GM21619 (cell line): ENCODE results near the gene APOD.
"Not testable (repeated sequence)": the region's sequence is repeated elsewhere in the genome, so short reads cannot be mapped to it uniquely, and the experiment has no call there.

ENCODE experiments used
- ATAC-seq: cut with Tn5 transposase; IDR thresholded peaks from one replicate; pipeline ENCODE4 v1.9.1; 2021; ENCODE audit not compliant: unreplicated experiment

The APOD gene

DNA sequence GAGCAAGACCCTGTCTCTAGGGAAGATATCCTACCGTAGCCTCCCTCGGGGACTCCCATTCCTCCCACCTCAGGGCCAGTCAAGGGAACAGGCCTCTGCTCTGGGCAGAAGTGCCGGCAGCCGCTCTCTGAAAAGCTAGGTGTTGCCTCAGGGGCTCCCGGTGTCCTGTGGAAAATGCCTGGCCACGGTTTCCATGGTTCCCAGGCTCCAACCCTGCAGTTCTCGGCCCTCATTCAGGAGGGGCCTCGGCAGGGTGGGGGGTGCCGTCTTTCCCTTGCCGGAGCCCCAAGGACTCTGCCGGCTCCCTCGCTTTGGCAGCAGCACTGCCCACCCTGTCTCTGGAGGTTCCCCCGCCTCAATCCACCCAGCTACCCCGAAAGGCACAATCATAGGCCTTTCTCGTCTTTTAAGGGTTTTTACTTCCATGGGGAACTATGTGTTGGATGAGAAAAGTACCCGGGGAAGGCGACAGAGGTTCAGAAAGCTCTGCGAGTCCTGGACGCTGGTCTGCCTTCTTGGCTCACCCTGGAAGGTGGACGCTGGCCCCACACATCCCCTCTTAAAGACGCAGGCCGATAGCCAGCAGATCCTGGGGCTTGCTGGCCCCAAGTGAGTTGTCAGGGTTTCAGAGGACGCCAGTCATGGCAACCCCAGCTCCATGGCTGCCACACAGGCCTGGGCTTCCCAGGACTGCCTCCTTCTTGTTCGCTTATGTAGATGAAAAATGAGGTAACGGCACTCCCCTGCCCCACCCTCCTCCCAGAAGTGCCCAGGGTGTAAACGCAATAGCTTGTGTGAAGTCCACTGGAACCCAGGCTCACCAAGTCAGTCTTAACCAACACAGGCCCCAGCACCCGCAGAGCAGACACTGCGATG lies 34.3 kb upstream of the APOD start:
- not testable (repeated sequence) for ATAC-seq

DNA sequence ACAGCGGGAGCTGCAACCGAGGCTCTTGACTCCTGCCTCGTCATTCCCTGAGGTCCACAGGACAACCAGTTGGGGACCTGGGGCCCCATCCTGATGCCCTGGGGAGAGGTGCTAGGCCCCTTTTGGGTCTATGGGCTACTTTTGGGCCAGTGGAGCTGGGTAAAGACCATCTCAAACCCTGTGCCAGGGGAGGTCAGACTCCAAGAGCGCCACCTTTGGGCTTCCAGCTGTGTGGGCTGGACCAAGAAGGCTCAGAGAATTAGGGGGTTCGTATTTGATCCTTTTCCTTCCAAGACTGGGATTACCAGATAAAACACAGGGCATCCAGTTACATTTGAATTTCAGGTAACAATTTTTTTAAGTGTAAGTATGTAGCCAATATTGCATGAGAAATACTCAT lies 33.4 kb upstream of the APOD start:
- ATAC-seq = not testable (repeated sequence)

DNA sequence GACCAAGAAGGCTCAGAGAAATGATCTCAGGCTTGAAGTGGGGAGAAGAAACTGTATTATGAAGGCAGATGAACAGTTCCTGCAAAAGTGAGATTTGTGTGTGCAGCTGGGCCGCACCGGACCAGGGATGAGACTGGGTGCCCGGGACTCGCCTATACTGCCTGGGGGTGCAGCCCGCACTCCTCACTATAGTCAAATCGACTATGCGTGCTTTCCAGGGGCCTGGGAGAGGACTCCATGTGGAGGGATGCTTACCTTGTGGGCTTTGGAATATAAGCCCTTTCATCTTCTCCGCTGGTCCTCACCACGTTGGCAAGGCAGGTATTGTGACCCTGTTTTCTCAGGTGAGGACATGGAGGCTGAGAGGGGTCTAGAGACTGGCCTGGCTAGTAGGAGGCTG lies 32.9 kb upstream of the APOD start:
- no peak for ATAC-seq

DNA sequence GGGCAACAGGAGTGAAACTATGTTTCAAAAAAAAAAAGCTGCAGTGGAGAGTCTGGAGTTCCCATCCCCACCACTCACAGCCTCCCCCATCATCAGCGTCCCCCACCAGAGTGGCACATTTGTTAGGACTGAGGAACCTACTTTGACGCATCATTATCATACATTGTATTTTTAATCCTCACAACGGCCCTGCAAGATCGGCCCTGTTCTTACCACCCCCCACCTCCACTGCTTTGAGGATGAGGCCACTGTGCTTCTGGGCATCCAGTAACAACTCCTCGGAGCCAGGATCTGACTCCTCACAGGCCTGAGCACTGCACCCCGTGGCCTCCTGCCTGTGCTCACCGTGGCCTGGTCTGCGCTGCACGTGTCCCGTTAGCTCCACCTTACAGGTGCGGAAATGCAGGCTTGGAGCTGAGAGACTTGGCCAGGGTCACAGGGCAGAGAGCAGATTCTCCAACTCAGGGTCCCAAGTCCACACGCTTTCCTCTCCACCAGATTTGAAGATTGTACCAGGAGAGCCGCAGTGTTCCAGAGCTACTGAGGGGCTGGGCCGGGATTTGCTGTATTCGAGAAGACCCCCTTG lies 32.3 kb upstream of the APOD start:
- not testable (repeated sequence) for ATAC-seq

DNA sequence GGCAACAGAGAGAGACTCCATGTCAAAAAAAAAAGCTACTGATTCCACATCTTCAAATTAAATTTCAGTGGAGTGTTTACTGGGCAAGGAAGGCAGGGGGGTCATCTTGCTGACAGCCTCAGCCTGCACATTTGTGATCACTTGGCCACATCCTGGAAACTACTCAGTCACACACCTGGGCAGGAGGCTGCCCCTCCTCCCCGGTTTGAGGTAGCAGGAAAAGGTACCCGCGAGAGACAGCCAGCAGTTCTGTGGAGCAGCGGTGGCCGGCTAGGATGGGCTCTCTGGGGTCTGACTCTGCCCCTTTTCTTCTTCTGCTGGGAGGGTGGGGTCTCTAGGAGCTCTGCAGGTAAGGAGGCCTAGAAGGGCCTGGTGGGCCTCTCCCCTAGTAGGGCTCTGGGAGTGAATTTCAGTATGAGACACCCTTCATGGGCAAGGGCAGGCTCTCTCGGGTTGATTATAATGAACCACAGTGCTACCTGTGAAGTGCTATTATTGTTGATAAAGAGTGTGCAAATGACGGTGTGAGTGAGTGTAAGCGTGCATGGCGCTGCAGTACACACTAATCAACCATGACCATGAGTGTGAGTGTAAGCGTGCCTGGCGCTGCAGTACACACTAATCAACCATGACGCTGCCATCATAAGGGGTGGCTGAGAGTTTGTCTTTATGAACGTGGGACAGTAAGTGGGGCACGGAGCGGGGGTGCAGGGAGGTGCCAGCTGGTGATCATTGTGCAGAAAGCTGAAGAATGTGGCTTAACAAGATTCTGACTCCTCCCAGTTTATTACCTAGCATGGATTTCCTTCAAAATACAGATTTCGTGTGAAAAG lies 31.1 kb upstream of the APOD start:
- ATAC-seq = not testable (repeated sequence)

DNA sequence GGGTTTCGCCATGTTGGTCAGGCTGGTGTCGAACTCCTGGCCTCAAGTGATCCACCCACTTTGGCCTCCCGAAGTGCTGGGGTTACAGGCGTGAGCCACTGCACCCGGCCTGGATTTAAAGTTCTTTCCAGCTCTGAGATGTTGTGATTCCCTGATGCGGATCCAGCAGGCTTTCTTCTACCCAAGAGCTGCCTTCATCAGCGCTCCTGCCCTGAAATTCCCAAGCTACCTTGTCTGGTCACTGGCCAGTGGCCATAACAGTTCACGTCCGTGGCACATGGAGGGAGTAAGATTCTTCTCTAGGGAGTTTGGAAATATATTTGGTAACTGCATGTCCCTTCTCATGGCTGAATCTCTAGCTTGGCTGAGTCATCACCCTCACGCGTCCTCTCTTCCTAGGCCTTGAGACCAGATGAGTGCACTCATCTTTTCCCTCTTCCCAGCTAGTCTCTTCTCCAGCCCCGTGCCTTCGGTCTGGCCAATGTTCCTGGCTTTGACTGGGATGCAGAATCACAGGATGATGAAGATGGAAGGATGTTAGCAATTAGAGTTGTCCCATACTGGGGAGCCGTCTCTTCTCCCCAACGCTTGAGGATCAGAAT lies 29.8 kb upstream of the APOD start:
- ATAC-seq = no peak

DNA sequence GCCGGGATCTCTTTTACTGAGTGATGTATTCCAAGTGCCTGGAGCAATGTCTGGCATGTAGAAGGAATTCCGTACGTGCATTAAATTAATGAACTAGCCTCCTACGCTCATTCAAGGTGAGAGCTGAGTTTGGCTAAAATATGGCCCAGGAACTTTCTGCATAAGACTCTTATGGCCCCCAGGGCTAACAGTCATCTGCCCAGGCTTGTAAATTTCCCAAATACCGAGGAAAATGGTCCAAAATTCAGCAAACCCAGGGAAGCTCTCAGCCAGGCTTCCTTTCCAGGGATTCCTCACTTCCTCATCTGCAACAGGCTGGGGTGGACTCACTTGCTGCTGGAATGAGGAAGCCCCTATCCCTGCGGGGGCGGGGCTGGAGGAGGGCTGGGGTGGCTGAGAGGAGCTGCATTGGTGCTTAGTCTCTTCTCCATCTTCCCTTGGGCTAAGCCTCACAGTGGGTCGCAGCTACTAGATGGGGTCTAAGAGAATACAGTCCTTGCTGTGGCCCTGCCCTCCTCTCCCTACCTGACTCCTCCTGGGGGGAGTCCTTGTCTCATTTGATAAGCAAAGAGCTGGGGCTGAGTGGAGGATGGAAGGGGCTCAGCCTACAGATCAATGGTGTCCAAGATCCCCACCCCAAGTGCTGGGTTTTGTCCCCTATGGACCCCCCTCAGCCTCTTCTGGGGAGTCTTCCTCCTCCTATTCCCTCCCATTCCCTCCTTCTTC lies 28.5 kb upstream of the APOD start:
- ATAC-seq = no peak

DNA sequence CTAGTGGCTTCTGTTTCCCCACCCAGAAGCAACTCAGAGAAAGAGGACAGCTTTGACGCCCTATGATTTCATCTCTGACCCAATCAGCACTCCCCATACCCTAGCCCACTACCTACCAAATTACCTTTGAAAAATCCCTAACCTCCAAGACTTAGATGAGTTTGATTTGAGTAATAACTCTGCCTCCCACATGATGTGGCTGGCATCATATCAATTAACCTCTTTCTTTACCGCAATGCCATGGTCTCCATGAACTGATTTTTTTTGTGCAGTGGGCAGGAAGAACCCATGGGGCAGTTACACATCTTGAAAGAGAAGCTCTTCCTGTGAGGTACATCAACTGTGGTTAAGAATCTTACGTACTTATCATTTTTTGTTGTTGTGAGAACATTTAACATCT lies 25.5 kb upstream of the APOD start:
- no peak for ATAC-seq

DNA sequence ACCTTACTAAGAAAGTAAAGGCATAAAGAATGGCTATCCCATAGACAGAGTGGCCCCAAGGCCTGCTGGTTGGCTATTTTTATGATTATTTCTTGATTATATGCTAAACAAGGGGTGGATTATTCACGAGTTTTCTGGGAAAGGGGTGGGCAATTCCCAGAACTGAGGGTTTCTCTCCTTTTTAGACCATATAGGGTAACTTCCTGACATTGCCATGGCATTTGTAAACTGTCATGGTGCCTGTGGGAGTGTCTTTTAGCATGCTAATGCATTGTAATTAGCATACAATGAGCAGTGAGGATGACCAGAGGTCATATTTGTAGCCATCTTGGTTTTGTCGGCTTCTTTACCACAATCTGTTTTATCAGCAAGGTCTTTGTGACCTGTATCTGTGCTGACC lies 18.0 kb upstream of the APOD start:
- ATAC-seq = not testable (repeated sequence)

DNA sequence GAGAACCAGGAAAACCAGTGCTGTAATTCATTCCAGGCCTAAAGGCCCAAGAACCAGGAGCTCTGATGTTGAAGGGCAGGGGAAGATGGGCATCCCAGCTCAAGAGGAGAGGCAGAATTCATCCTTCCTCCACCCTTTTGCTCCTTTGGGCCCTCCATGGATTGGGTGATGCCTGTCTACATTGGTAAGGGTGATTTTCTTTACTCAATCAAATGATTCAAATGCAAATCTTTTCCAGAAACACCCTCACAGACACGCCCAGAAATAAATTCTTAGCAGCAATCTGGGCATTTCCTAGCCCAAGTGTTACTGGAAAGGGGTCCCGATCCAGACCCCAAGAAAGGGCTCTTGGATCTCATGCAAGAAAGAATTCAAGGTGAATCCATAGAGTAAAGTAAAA lies 17.6 kb upstream of the APOD start:
- no peak for ATAC-seq

DNA sequence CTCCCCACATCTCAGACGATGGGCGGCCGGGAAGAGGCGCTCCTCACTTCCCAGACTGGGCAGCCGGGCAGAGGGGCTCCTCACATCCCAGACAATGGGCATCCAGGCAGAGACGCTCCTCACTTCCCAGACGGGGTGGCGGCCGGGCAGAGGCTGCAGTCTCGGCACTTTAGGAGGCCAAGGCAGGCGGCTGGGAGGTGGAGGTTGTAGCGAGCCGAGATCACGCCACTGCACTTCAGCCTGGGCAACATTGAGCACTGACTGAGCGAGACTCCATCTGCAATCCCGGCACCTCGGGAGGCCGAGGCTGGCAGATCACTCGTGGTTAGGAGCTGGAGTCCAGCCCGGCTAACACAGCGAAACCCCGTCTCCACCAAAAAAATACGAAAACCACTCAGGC lies 16.2 kb upstream of the APOD start:
- not testable (repeated sequence) for ATAC-seq

DNA sequence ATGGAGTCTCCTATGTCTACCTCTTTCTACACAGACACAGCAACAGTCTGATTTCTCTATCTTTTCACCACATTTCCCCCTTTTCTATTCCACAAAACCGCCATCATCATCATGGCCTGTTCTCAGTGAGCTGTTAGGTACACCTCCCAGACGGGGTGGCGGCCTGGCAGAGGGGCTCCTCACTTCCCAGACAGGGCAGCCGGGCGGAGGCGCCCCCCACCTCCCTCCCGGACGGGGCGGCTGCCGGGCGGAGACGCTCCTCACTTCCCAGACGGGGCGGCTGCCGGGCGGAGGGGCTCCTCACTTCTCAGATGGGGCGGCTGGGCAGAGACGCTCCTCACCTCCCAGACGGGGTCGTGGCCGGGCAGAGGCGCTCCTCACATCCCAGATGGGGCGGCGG lies 15.8 kb upstream of the APOD start:
- ATAC-seq = not testable (repeated sequence)

DNA sequence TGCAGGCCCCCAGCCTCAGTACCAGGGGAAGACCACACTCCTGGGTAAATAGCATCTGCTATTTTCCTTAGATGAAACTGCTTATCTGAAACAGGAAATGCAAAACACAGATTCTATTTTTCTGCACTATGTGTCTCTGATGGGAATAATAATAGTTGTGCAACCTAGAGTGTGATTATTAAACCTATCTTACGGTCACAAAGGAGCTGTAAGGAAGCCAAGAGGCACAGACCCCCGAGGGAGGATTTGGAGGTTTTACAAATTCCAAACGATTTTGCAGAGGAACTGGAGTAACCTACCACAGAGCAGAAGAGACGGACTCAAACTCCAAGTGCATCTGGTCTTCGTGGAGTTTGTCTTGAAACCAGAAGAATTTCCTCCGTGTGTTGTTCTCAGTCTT lies 14.1 kb upstream of the APOD start:
- no peak for ATAC-seq

DNA sequence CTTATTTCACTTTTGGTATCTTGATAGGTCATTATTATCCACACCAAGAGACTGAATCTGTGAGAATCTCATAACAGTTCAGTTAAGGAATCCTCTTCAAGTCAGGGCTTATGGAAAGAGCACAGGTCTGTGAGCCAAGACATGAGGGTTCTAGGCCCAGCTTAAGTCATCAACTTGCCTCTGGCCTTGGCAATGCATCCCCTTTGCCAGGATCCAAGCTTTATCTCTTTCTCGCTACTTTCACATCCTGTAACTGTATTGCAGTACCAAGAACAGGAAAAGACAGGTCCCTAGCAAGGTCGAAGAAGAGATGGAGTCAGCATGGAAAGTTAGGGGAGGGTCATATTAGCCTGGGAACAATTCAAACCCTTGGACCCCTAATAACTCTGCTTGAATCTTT lies 13.5 kb upstream of the APOD start:
- no peak for ATAC-seq

DNA sequence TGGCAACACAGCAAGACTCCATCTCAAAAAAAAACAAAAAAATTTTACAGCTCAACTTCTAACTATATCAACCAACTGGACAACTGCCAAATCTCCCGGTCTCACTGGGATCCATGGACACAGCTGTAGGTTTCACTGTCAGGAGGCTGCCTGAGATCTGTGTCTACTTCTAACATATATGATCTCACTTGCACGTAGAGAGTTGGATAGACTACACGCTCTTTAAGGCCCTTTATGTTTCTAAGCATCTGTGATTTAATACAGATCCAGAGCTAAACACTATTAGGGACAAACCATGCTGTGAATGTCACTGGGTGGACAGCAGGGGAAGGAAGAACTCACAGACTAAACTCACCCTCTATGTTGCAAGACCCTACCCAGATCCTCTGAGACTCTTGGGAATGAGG lies 13.0 kb upstream of the APOD start:
- no peak for ATAC-seq

DNA sequence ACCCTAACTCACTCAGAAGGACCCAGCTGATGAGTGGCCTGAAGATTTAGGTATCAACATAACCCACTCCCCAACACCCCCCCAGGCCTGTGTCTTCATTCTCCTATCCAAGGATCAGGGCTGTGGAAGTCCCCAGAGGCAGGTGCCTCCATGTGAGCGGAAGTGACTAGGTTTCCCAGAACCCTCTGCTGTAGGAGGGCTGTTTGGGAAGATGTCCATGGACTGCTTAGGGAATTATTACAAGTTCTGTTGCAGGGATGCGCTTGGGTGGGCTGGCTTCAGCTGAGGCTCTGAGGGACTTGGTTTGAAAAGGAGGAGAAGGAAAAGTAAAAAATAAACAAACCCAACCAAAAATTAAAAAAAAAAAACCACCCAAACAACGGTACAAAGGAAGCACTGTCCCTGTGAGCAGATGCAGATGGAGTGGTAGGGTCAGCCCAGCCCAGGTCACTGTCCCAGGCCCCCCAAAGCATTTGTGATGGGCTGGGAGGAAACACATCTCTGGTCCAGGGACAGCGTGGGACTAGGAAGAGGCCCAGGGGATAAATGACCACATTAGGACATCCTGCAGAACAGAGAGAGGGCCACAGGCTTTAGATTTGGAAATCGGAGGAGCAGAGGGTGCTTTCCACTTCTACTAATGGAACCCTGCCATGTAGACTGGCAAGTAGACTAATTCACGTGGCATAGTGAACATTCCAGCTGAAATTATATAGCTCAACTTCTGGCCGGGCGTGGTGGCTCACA lies 12.2 kb upstream of the APOD start:
- no peak for ATAC-seq

DNA sequence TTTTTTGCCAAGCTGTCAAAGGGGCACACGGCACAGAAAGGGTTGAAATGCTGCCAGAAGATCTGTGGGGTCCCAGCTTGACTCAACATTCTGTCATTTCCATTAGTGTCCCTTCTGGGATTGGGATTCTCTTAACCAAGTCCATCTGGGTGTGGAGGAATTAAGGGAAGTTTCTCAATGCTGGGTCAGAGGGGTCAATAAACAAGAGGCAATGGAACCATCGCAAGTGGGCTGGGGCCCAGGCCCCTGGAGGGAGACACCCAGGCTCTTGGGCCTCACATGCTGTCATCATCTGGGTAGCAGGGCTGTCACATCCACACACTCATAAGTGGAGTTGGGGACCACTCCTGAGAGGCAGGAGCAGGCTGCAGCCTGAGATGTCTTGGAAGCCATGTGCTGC lies 8.1 kb upstream of the APOD start:
- ATAC-seq = no peak

DNA sequence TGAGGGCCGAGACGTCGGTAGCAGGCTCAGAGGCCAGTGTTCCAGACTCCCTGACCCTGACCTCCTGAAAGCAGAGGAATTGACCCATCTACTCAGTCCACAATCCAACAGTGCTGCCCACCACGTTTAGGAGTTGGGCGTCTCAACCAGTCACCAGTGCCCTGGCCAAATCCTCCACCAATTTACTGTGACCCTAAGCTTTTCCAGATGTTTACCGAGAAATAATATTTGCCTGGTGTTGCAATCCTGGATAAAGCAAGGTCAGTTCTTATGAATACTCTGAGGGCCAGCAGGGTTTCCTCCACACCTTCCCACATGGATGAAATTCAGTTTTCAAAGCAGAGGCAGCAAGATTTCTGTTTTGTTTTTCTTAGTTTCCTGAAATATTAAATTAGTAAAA lies 7.5 kb upstream of the APOD start:
- ATAC-seq = no peak

DNA sequence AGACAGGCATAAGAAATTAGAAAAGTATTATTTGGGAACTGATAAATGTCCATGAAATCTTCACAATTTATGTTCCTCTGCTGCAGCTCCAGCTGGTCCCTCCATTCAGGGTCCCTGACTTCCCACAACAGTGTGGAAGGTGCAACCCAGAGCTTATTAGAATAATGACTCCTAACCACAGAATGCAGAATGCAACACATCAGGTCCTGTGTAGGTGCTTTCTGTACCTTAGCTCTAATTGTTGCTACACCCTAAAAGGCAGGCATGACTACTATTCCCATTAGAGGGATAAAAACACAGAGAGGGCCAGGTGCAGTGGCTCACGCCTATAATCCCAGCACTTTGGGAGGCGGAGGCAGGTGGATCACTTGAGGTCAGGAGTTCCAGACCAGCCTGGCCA lies 6.6 kb upstream of the APOD start:
- ATAC-seq = not testable (repeated sequence)

DNA sequence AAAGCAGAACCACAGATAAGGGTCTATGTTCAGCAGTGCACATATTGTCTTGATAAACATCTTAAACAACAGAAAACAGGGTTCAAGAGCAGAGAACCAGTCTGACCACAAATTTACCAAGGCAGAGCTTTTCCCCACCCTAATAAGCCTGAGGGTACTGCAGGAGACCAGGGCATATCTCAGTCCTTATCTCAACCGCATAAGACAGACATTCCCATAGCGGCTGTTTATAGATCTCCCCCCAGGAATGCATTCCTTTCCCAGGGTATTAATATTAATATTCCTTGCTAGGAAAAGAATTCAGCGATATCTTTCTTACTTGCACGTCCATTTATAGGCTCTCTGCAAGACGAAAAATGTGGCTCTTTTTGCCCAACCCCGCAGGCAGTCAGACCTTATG lies 6.1 kb upstream of the APOD start:
- ATAC-seq = not testable (repeated sequence)
